GM12875 (cell line): ENCODE results near the gene TTLL10.
"Not testable (repeated sequence)": the region's sequence is repeated elsewhere in the genome, so short reads cannot be mapped to it uniquely, and the experiment has no call there.

Experiments
- H3K4me3 ChIP-seq: one replicate; pipeline ENCODE4 v1.5.1; 2011; ENCODE audit warnings: low read depth, low read length, control low read depth
- CTCF ChIP-seq: IDR thresholded peaks from 2 replicates; pipeline ENCODE4 v1.5.1; 2011; ENCODE audit warnings: low read depth, mild to moderate bottlenecking, control low read depth, inconsistent platforms, low read length, moderate library complexity, borderline replicate concordance; ENCODE audit not compliant: insufficient read depth

Gene TTLL10

DNA sequence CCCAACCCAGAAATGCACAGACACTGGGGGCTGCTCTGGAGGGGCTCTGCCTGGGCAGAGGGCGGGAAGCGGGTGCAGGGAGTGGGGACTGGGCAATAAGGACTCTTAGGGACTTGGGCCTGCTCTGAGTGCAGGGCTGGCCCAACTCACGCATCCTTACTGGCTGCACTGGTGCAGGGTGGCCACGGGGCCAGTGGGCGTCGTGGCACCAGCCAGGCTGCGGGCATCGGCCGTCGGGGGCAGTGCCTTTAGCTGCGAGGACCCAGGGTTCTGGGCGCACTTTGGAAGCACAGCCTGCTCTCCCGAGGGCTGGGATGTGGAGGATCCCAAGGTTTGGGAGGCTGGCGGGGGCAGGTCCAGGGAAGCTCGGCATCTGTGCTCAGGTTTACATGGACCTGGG lies 27.1 kb upstream of the TTLL10 start:
- no peak overlapping the region for H3K4me3 ChIP-seq
- TF ChIP-seq CTCF, result no peak

DNA sequence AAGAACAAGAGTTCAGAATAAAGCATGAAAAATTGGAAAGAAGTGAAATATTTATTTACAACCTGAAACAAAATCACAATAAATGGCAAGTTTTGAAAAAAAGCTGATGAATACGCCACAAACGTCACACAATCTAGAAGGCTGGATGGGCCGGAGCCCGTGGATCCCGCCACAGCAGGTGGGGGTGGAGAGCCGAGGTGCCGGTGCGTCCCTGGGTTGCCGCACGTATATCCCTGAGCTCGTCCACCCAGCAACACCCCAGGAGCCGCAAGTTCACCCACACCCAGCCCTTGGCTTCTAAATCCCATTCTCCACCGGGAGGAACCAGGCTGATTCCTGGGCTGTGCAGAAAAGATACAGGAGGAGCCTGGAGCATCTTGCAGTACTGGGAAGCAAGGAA lies 25.6 kb upstream of the TTLL10 start:
- TF ChIP-seq CTCF, result no peak

GRCh38 chr1:1148569-1148968 lies 25.1 kb upstream of the TTLL10 start:
- TF ChIP-seq CTCF, result no peak
- H3K4me3 ChIP-seq, result no peak overlapping the region

More for the DNA sequence above, 25.6 kb upstream of the TTLL10 start:
- H3K4me3 ChIP-seq, result no peak overlapping the region

- no peak for TF ChIP-seq CTCF
- no peak overlapping the region for H3K4me3 ChIP-seq
Measured at GRCh38 chr1:1149416-1149815, 24.3 kb upstream of the TTLL10 start.

- no peak overlapping the region for H3K4me3 ChIP-seq
- no peak for TF ChIP-seq CTCF
Measured at GRCh38 chr1:1150100-1150499, 23.6 kb upstream of the TTLL10 start.

DNA sequence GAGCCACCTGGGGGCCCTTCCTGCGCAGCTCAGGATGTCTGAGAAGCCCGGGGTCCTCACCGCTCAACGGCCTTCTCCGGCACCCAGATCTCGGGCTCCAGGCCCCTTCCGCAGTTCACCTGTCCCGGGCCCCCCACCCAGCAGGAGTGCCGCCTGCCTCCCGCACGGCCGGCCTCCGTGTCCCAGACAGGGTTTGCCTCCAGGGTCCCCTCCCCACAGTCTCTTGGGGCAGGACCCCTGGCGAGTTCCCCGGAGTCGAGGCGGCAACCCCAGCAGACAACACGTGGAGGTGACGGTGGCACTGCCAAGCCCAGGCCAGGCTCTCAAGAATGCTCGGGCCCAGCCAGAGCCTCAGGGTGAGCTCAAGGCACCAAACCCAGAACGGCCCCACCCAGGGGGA lies 22.4 kb upstream of the TTLL10 start:
- H3K4me3 ChIP-seq, result no peak overlapping the region
- TF ChIP-seq CTCF, result no peak

DNA sequence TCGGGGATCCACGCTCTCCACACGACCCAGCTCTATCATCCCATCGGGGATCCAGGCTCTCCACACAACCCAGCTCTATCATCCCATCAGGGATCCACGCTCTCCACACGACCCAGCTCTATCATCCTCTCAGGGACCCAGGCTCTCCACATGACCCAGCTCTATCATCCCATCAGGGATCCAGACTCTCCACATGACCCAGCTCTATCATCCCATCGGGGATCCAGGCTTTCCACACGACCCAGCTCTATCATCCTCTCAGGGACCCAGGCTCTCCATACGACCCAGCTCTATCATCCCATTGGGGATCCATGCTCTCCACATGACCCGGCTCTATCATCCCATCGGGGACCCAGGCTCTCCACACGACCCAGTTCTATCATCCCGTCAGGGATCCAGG lies 21.2 kb upstream of the TTLL10 start:
- not testable (repeated sequence) for H3K4me3 ChIP-seq

GRCh38 chr1:1153215-1153614 lies 20.5 kb upstream of the TTLL10 start:
- not testable (repeated sequence) for H3K4me3 ChIP-seq
